GM18499 (cell line): ENCODE measurements around the gene USP5.

ENCODE experiments used
- ATAC-seq: cut with Tn5 transposase; IDR thresholded peaks from one replicate; pipeline ENCODE4 v1.9.1; 2021; ENCODE audit warnings: moderate number of reproducible peaks; ENCODE audit not compliant: insufficient read depth, unreplicated experiment

The USP5 gene, protein sequence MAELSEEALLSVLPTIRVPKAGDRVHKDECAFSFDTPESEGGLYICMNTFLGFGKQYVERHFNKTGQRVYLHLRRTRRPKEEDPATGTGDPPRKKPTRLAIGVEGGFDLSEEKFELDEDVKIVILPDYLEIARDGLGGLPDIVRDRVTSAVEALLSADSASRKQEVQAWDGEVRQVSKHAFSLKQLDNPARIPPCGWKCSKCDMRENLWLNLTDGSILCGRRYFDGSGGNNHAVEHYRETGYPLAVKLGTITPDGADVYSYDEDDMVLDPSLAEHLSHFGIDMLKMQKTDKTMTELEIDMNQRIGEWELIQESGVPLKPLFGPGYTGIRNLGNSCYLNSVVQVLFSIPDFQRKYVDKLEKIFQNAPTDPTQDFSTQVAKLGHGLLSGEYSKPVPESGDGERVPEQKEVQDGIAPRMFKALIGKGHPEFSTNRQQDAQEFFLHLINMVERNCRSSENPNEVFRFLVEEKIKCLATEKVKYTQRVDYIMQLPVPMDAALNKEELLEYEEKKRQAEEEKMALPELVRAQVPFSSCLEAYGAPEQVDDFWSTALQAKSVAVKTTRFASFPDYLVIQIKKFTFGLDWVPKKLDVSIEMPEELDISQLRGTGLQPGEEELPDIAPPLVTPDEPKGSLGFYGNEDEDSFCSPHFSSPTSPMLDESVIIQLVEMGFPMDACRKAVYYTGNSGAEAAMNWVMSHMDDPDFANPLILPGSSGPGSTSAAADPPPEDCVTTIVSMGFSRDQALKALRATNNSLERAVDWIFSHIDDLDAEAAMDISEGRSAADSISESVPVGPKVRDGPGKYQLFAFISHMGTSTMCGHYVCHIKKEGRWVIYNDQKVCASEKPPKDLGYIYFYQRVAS

GRCh38 chr12:6851921-6852650 is at the start of gene USP5:
Gene USP5, plus strand, starts transcription at chr12:6852150. Its CDS starts 30 bp downstream, at chr12:6852180.
- peak; percentile 62 for ATAC-seq

DNA sequence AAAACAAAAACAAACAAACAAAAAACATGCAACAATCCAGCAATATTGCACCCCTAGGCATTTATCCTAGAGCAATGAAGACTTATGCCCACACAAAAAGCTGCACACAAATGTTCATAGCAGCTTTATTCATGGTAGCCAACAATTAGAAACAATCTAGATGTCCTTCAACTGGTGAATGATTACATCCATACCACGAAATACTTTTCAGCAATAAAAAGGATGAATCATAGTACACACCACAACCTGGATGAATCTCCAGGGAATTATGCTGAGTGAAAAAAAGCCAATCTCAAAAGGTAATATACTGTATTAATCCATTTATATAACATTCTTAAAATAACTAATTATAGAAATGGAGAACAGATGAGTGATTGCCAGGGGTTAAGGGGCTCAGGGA is 44.8 kb upstream of the USP5 start:
- no peak for ATAC-seq

GRCh38 chr12:6809056-6809455 is 42.9 kb upstream of the USP5 start:
- no peak for ATAC-seq

DNA sequence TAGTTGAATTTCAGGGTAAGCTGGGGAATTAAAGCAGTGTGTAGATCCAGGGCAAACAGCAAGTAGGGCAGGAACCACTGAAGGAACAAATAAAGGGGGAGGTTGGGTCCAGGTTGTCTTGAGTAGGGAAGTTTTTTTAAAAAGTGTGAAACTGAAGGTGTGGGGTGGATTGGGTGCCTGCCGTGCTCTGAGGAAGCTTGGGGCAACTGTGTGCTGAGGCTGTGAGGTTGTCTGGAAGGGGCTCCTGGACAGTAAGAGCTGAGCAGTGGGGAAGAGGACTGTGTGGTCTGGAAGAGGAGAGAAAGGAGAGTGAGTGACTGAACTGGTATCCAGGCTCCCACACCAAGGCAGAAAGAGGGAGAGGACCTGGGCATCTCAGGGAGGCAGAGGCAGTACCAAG is 41.2 kb upstream of the USP5 start:
- ATAC-seq = no peak

DNA sequence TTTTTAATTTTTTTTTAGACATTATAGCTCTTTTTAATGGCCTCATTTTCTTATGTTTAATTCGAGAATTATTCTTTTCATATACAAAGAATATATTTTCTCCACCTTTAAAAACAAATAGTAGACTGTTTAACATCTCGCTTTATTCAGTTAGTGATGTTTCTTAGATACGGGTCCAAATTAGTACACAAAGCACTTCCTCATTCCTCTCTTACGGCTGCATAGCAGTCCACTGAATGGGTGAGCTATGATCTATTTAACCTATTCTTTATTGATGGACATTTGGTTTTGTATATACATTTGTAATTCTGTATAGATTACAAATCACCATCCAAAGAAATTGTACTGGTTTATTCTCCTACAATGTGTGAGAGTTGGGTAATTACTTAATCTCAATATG is 38.6 kb upstream of the USP5 start:
- ATAC-seq = no peak

GRCh38 chr12:6816598-6816997 is 35.4 kb upstream of the USP5 start:
- ATAC-seq = no peak

DNA sequence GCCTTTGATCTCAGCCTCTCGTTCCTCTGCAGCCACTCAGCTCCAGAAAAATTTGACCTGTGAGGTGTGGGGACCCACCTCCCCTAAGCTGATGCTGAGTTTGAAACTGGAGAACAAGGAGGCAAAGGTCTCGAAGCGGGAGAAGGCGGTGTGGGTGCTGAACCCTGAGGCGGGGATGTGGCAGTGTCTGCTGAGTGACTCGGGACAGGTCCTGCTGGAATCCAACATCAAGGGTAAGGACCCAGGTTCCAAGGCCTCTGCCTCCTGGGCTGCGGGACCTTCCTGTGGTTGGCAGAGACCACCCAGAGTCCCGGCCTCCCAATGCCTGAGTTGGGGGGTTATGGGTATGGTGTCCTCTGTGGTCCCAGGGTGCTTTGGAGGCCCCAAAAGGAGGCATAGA is 34.9 kb upstream of the USP5 start:
- ATAC-seq = no peak

- no peak for ATAC-seq
These were observed 34.2 kb upstream of the USP5 start for GRCh38 chr12:6817662-6818157.

DNA sequence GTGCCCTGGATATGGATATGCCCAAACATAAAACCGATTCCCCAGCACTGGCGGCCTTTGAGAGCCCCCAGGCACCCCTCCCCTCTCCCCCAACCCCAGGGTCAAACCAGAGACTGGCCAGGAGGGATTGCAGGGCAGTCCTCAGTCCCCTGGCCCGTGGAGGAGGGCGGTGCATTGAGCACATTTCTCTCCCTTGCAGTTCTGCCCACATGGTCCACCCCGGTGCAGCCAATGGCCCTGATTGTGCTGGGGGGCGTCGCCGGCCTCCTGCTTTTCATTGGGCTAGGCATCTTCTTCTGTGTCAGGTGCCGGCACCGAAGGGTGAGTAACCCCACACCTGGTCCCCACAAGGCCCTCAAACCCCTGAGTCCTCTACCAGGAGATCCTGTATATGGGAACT is 33.7 kb upstream of the USP5 start:
- ATAC-seq = no peak

DNA sequence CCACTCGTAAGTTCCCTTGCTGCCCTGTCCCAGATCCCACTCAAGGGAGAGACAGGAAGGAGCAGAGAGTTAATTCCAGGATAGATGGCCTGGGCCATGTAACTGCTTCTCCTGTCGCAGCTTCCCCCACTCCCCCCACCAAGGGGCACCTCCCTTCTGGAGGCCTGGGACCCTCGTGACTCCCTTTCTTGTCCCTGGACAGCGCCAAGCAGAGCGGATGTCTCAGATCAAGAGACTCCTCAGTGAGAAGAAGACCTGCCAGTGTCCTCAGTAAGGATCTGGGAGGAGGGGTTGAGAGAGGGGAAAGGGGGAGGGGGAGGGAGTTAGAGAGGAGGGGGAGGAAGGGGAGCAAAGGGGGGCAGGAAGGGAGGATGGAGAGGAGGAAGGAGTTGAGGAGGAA is 33.3 kb upstream of the USP5 start:
- ATAC-seq = no peak

GRCh38 chr12:6819106-6820030 is 32.6 kb upstream of the USP5 start:
- no peak for ATAC-seq

- ATAC-seq = no peak
These were observed 31.8 kb upstream of the USP5 start for GRCh38 chr12:6820166-6820565.

GRCh38 chr12:6821591-6822425 is 30.1 kb upstream of the USP5 start, which contains the start of gene GPR162:
Gene GPR162, plus strand, starts transcription at chr12:6821821. Its CDS starts 2,078 bp downstream, at chr12:6823899.
- ATAC-seq = no peak

- no peak for ATAC-seq
These were observed 29.4 kb upstream of the USP5 start for GRCh38 chr12:6822426-6823135.

GRCh38 chr12:6823182-6824084 is 28.5 kb upstream of the USP5 start:
- no peak for ATAC-seq

- no peak for ATAC-seq
These were observed 27.7 kb upstream of the USP5 start for GRCh38 chr12:6824085-6824775.
